Heart right ventricle (tissue), 16 donors: ENCODE results near the gene AOX1. TPM values are rescaled to one million over a fixed set of nuclear protein-coding genes. Genes with fewer than 3 reads are reported as not detected.

Experiments used
- ATAC-seq, 8 donors: fragments of 200-7000 bp; cut with Tn5 transposase; one replicate each; pipeline ENCODE4 v1.9.1; 2020; ENCODE audit warnings: mild to moderate bottlenecking in 8 of 8, moderate library complexity in 8 of 8, moderate number of reproducible peaks in 1 of 8
- DNase-seq, 2 donors: peaks; one replicate each; pipeline ENCODE4 v3.0.0-alpha.2; 2020
- H3K27ac ChIP-seq, 10 donors: fragments of 200-600 bp; sonication (generic) in 2 of 10; one replicate each; pipeline versions ENCODE4 v1.5.0 to v1.8.0; 2020 to 2022; ENCODE audit warnings: mild to moderate bottlenecking in 3 of 10
- H3K27me3 ChIP-seq, 7 donors: fragments of 200-600 bp; one replicate each; pipeline ENCODE4 v1.8.0; 2021 to 2022; ENCODE audit warnings: mild to moderate bottlenecking in 2 of 7
- H3K36me3 ChIP-seq, 9 donors: fragments of 200-600 bp; sonication (generic) in 1 of 9; one replicate each; pipeline versions ENCODE4 v1.5.0 to v1.8.0; 2020 to 2022; ENCODE audit warnings: mild to moderate bottlenecking in 2 of 9
- H3K4me1 ChIP-seq, 9 donors: fragments of 200-600 bp; sonication (generic) in 1 of 9; one replicate each; pipeline versions ENCODE4 v1.5.0 to v1.8.0; 2020 to 2022; ENCODE audit warnings: mild to moderate bottlenecking in 4 of 9
- H3K4me3 ChIP-seq, 10 donors: fragments of 200-600 bp; sonication (generic) in 2 of 10; one replicate each; pipeline versions ENCODE4 v1.5.0 to v1.8.0; 2020 to 2022; ENCODE audit warnings: mild to moderate bottlenecking in 7 of 10, moderate library complexity in 2 of 10
- H3K9me3 ChIP-seq, 11 donors: fragments of 200-600 bp in 10 of 11; sonication (generic) in 2 of 11; one replicate each; pipeline versions ENCODE4 v1.5.0 to v1.8.0; 2013 to 2022; ENCODE audit warnings: mild to moderate bottlenecking in 2 of 11, control low read depth in 1 of 11, moderate library complexity in 1 of 11
- CTCF ChIP-seq, 9 donors: fragments of 200-600 bp; sonication (generic) in 2 of 9; IDR thresholded peaks; one replicate each; pipeline versions ENCODE4 v1.5.0 to v1.8.0; 2021 to 2022; ENCODE audit warnings: antibody characterized with exemption in 9 of 9, mild to moderate bottlenecking in 5 of 9, moderate library complexity in 1 of 9
- WGBS, 2 donors: extraction: QIAGEN DNeasy Blood & Tissue Kit; methylation state at CpG; one replicate each; pipeline ENCODE4 v1.1.7; 2013; ENCODE audit warnings: inconsistent platforms in 1 of 2; 5-methylcytosine and 5-hydroxymethylcytosine counted together
- intact Hi-C, 10 donors: fragments of 100-400 bp; cut with DNase I; formaldehyde crosslinking; loops; one replicate each; pipeline versions ENCODE4 v1.11.1 to v1.14.2; 2022
- polyA plus RNA-seq, 2 donors: library from polyadenylated mRNA; stranded (reverse); fragments of 200-250 nt; gene quantifications; one replicate each; pipeline ENCODE4 v1.2.3, GENCODE V29; 2013
- total RNA-seq, 10 donors: library from RNA; stranded (reverse); fragmentation: NEBNext Ultra II Directional in 3 of 10; extraction: Animal tissue kit (Norgen Biotek cat#: 25700) in 3 of 10; gene quantifications; one replicate each; pipeline versions ENCODE4 v1.2.1 to v1.2.4, GENCODE V29; 2021 to 2023
- donor health status: Arrhythmogenic right ventricular cardiomyopathy.
- donor health status: ischemic (EF 13 %, LVEDD 7.1; RV severe dilation, severe dysfunction).
- donor health status: healthy with polysubstance abuse.
- donor health status: DM: no; HTN: yes; CAD: no.
- donor health status: DM: no; HTN: no; CAD: no.
- donor health status: ischemic (EF 25% LVEDD 6.9; RV normal size, moderate dysfunction).
- donor health status: ischemic (EF 25% LVEDD 5.7; RV mildly dilated, moderate dysfunction).
- donor health status: healthy.
- donor health status: DM: yes; HTN: yes; CAD: no.
- donor health status: Ischemic cardiomyopathy.
- donor health status: ischemic (EF 35%, LVEDD 5.7; RV mildly dilated, moderate dysfunction).
- donor health status: nonischemic (EF 11% LVEDD 7.7; RV severe dilation, severe dysfunction).
- donor health status: DM: yes; HTN: yes; CAD: no.
- donor health status: PGD.
- donor health status: ischemic (EF 29% LVEDD 5.4; RV normal size, mild dysfunction).
- donor health status: nonischemic (EF 23%, LVEDD 6.1; RV moderate dilation, normal function).

The AOX1 gene
- total and polyA plus RNA-seq, 12 donors = 0.72 to 22.3 (median 2.6) TPM

- no peak overlapping the region for H3K27ac ChIP-seq
- intact Hi-C loops = no loop called here
- H3K4me3 ChIP-seq = no peak overlapping the region
- no peak for ATAC-seq
- no peaks in the 10 kb centered on the region for H3K9me3 ChIP-seq
- H3K4me1 ChIP-seq = no peaks in the 10 kb centered on the region
- 39 to 50% methylated on average over 4 of the region's 4 CpGs for WGBS, 2 donors
- H3K27me3 ChIP-seq = peaks cover 0 to 22% (median 0%) of the 10 kb centered on the region in 7 donors
- TF ChIP-seq CTCF (IDR thresholded peaks at IDR 0.05) = no peak
- no peak for DNase-seq
- H3K36me3 ChIP-seq = no peaks in the 10 kb centered on the region
These were observed 73.6 kb downstream of the AOX1 start for GRCh38 chr2:200659410-200659809.

- H3K9me3 ChIP-seq = no peaks in the 10 kb centered on the region
- no peak for TF ChIP-seq CTCF (IDR thresholded peaks at IDR 0.05)
- no peak for ATAC-seq
- no peak overlapping the region for H3K27ac ChIP-seq
- WGBS, 2 donors = 72 to 87% methylated on average over 1 of the region's 1 CpG
- no peak for DNase-seq
- H3K36me3 ChIP-seq = no peaks in the 10 kb centered on the region
- H3K27me3 ChIP-seq = peaks cover 0 to 19% (median 0%) of the 10 kb centered on the region in 7 donors
- no peak overlapping the region for H3K4me3 ChIP-seq
- intact Hi-C loops = no loop called here
- H3K4me1 ChIP-seq = no peaks in the 10 kb centered on the region
These were observed 75.7 kb downstream of the AOX1 start for GRCh38 chr2:200661477-200661876.

GRCh38 chr2:200662727-200663126, 76.9 kb downstream of the AOX1 start:
- DNase-seq (no peak), ATAC-seq (no peak)
- no peaks in the 10 kb centered on the region for H3K36me3 ChIP-seq
- H3K4me3 ChIP-seq = no peak overlapping the region
- TF ChIP-seq CTCF (IDR thresholded peaks at IDR 0.05) = no peak
- intact Hi-C loops = no loop called here
- no peaks in the 10 kb centered on the region for H3K4me1 ChIP-seq
- 59 to 60% methylated on average over 7 of the region's 7 CpGs for WGBS, 2 donors
- H3K27ac ChIP-seq = no peak overlapping the region
- peaks cover 0 to 21% (median 0%) of the 10 kb centered on the region in 7 donors for H3K27me3 ChIP-seq
- H3K9me3 ChIP-seq = no peaks in the 10 kb centered on the region

- H3K36me3 ChIP-seq = no peaks in the 10 kb centered on the region
- intact Hi-C loops = no loop called here
- H3K27me3 ChIP-seq = peaks cover 0 to 18% (median 0%) of the 10 kb centered on the region in 7 donors
- TF ChIP-seq CTCF (IDR thresholded peaks at IDR 0.05) = no peak
- no peaks in the 10 kb centered on the region for H3K4me1 ChIP-seq
- DNase-seq (no peak), ATAC-seq (no peak)
- no peaks in the 10 kb centered on the region for H3K9me3 ChIP-seq
- 69 to 73% methylated on average over 6 of the region's 6 CpGs for WGBS, 2 donors
- no peak overlapping the region for H3K27ac ChIP-seq
- H3K4me3 ChIP-seq = no peak overlapping the region
These were observed 79.1 kb downstream of the AOX1 start for GRCh38 chr2:200664770-200665494.
